Measurements from ENCODE around the gene RASAL2. TPM values are rescaled to one million over a fixed set of nuclear protein-coding genes. Genes with fewer than 3 reads are reported as not detected.

The RASAL2 gene
- total and polyA plus RNA-seq, 2 of the 4 experiments (the other 2 are of a cell fraction) = 13.1 to 20.6 TPM

DNA sequence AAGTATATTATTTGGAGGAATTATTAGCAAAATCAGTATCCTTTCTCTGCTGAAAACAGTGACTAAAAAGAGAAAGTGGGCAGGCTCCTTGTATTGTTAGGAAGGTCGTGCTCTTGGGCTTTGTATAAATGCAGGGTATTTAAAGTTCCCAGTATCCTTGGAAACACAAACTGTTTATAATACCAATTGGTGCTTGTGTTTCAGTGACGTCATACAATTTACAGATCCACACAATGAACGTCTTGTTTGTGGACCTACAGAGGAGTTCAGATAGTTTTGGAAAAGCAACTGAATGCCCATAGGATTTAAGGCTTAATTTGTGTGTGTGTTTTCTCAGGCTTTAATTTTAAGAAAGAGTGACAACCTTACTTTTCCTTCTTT lies 168.2 kb downstream of the RASAL2 start:
- H2AK9ac ChIP-seq (replicated peaks; ENCODE audit: low read depth, low read length, poor library complexity) = no peak overlapping the region
- peaks cover 7 to 18% of the 10 kb centered on the region in 2 experiments; a peak in 2 of 4 replicates for H3K79me1 ChIP-seq (ENCODE audit: low read depth in 1 of 2, low read length in 2 of 2)
- H3K4ac ChIP-seq (ENCODE audit: low read depth, low read length) = no peak overlapping the region
- peak overlapping the region; percentile 5; the same call in 1 of the 2 replicates for H3K14ac ChIP-seq (replicated peaks; ENCODE audit: low read depth, low read length)
- in situ Hi-C loops (cut with MboI; ENCODE audit: low sequenced_read_pairs) = no loop called here
- TF ChIP-seq SMC3 (IDR thresholded peaks at IDR 0.05; ENCODE audit: low read depth, low read length) (no peak), NFE2L2 (IDR thresholded peaks at IDR 0.05; ENCODE audit: low read depth, low read length) (no peak)
- no peaks in the 10 kb centered on the region for H3K27me3 ChIP-seq (ENCODE audit: control insufficient read depth, insufficient read depth, low read length)
- H3K27ac ChIP-seq (ENCODE audit: insufficient read depth, low read length) = peak overlapping the region; percentile 40; the same call in 1 of the 2 replicates
- intact Hi-C loops (cut with micrococcal nuclease) = loop anchor here (5.0 kb wide), 1 partner anchor 165 kb away; no protein-coding TSS in a partner anchor
- no peak overlapping the region for H2BK20ac ChIP-seq (ENCODE audit: low read depth, low read length)
- POLR2A ChIA-PET (ENCODE audit: unreplicated experiment) = no interaction called here
- no peak overlapping the region for H2AK5ac ChIP-seq (ENCODE audit: low read depth, low read length)
- no peak overlapping the region for H4K91ac ChIP-seq (ENCODE audit: insufficient read depth, low read depth, low read length)
- H4K8ac ChIP-seq (ENCODE audit: low read depth in 2 of 2, low read length in 2 of 2) = peak overlapping the region in 1 of 2 experiments; percentile 0; a peak in 1 of 4 replicates
- peak overlapping the region; percentile 51 for H3K4me2 ChIP-seq (ENCODE audit: low read depth, low read length)
- no peak overlapping the region; the same call in 1 of the 2 replicates for H3K4me3 ChIP-seq (ENCODE audit: insufficient read depth, low read depth, low read length)
- no TSS peak for BruUV-seq (replicated peaks)
- CTCF ChIA-PET = interaction anchor here (0.6 kb wide), 2 partner anchors 126 to 388 kb away, joined by 5 to 6 read pairs; no protein-coding TSS in a partner anchor
- peak overlapping the region; percentile 39; the same call in 1 of the 2 replicates for H2BK120ac ChIP-seq (ENCODE audit: low read depth, low read length)
- H2BK5ac ChIP-seq (ENCODE audit: low read depth, low read length, poor library complexity, severe bottlenecking) = peak overlapping the region; percentile 42
- no peak overlapping the region for H4K5ac ChIP-seq (ENCODE audit: low read depth, low read length)
- H3K9me1 ChIP-seq (ENCODE audit: insufficient read depth, low read length) = 0 out of 2 replicates have a peak, but pooled peaks cover 2% of the 10 kb centered on the region
- no peak overlapping the region for H2AFZ ChIP-seq (replicated peaks; ENCODE audit: low read length, poor library complexity)
- dilution Hi-C loops (cut with HindIII; ENCODE audit: low sequenced_read_pairs, unreplicated experiment) = no loop called here
- no peak overlapping the region for H3K9ac ChIP-seq (ENCODE audit: low read depth, low read length)
- no peak overlapping the region for H3K23ac ChIP-seq (ENCODE audit: low read depth, low read length)
- H4K20me1 ChIP-seq (ENCODE audit: insufficient read depth, low read length) = no peaks in the 10 kb centered on the region
- H2BK15ac ChIP-seq (ENCODE audit: low read depth, low read length) = no peak overlapping the region
- H3K36me3 ChIP-seq (ENCODE audit: control insufficient read depth, insufficient read depth, low read length) = no peaks in the 10 kb centered on the region
- H3K4me1 ChIP-seq (ENCODE audit: control insufficient read depth, insufficient read depth, low read length) = peaks cover 4% of the 10 kb centered on the region
- H3K18ac ChIP-seq (ENCODE audit: low read depth, low read length) = no peak overlapping the region; the same call in 1 of the 2 replicates
- peak; percentile 80 for ATAC-seq (ENCODE audit: low read depth)
- peak; percentile 92 for DNase-seq
- whole genome bisulfite sequencing, 2 experiments (ENCODE audit: extremely low coverage in 2 of 2, insufficient read length in 1 of 2) = no CpG with 5 or more reads among the region's 3 CpGs
- H3K56ac ChIP-seq (ENCODE audit: extremely low read depth, insufficient read depth, low read length) = no peak overlapping the region
- H3K9me3 ChIP-seq (ENCODE audit: control insufficient read depth, insufficient read depth, low read length) = no peaks in the 10 kb centered on the region
